Activated CD8-positive, alpha-beta memory T cell treated with anti-CD3 and anti-CD28 coated beads for 48 hours (primary cell): ENCODE data around the gene HCN2.
"Not testable (repeated sequence)": the region's sequence is repeated elsewhere in the genome, so short reads cannot be mapped to it uniquely, and the experiment has no call there.

Source experiments
- DNase-seq, 3 experiments: peaks; one replicate each; pipeline ENCODE4 v3.0.0-alpha.2; 2020; ENCODE audit warnings: low read depth in 2 of 3, low spot score in 2 of 3

HCN2 gene

GRCh38 chr19:602391-603301 is 13.0 kb downstream of the HCN2 start:
- DNase-seq, result no peak

GRCh38 chr19:603302-603639 is 13.6 kb downstream of the HCN2 start:
- DNase-seq, result not testable (repeated sequence)

GRCh38 chr19:603779-604178 is 14.1 kb downstream of the HCN2 start:
- peak in 1 of 3 experiments; percentile 35 for DNase-seq

- DNase-seq, result peak in 2 of 3 experiments; percentile 32 to 47
Observed at GRCh38 chr19:604355-604754, 14.7 kb downstream of the HCN2 start.

GRCh38 chr19:605061-605971 is 15.6 kb downstream of the HCN2 start:
- peak in 2 of 3 experiments; percentile 20 to 31 for DNase-seq

- DNase-seq, result no peak
Observed at GRCh38 chr19:607301-608154, 17.8 kb downstream of the HCN2 start.

GRCh38 chr19:608155-609003 is 18.7 kb downstream of the HCN2 start:
- DNase-seq, result no peak

- no peak for DNase-seq
Observed at GRCh38 chr19:609004-609346, 19.3 kb downstream of the HCN2 start.

GRCh38 chr19:610071-610800 is 20.6 kb downstream of the HCN2 start:
- DNase-seq, result no peak

- peak in 2 of 3 experiments; percentile 39 to 44 for DNase-seq
Observed at GRCh38 chr19:610801-611480, 21.3 kb downstream of the HCN2 start.

- DNase-seq, result peak in 2 of 3 experiments; percentile 38 to 56
Observed at GRCh38 chr19:611481-611868, 21.8 kb downstream of the HCN2 start.

GRCh38 chr19:612941-613340 is 23.3 kb downstream of the HCN2 start:
- DNase-seq, result no peak

- DNase-seq, result no peak
Observed at GRCh38 chr19:613732-614567, 24.3 kb downstream of the HCN2 start.

- DNase-seq, result no peak
Observed at GRCh38 chr19:615619-616018, 25.9 kb downstream of the HCN2 start.

- DNase-seq, result no peak
Observed at GRCh38 chr19:616062-616700, 26.5 kb downstream of the HCN2 start.

- DNase-seq, result no peak
Observed at GRCh38 chr19:616747-617526, 27.3 kb downstream of the HCN2 start.
